GM18909 (cell line): ENCODE data around the gene METRN.

Experiments used
- ATAC-seq: cut with Tn5 transposase; IDR thresholded peaks from one replicate; pipeline ENCODE4 v1.9.1; 2021; ENCODE audit warnings: mild to moderate bottlenecking; ENCODE audit not compliant: unreplicated experiment, poor library complexity

The METRN gene

GRCh38 chr16:766820-767640, 52.1 kb downstream of the METRN start:
- no peak for ATAC-seq

- no peak for ATAC-seq
Measured at GRCh38 chr16:767743-768235, 52.9 kb downstream of the METRN start.

GRCh38 chr16:768428-768827, 53.5 kb downstream of the METRN start:
- no peak for ATAC-seq
